HEK293 (cell line): ENCODE measurements around the gene BSDC1.

Experiments used
- ZNF530 ChIP-seq: fragments of 450-650 bp; formaldehyde crosslinking; IDR thresholded peaks from 2 replicates; pipeline ENCODE4 v1.5.1; 2016; ENCODE audit warnings: low read depth, missing biosample characterization, missing genetic modification characterization
- TF ChIP-seq, protein P1 (sequence below): fragments of 450-650 bp; formaldehyde crosslinking; IDR thresholded peaks from 2 replicates; pipeline ENCODE4 v1.5.1; 2016; ENCODE audit warnings: missing biosample characterization, missing genetic modification characterization

DNA sequence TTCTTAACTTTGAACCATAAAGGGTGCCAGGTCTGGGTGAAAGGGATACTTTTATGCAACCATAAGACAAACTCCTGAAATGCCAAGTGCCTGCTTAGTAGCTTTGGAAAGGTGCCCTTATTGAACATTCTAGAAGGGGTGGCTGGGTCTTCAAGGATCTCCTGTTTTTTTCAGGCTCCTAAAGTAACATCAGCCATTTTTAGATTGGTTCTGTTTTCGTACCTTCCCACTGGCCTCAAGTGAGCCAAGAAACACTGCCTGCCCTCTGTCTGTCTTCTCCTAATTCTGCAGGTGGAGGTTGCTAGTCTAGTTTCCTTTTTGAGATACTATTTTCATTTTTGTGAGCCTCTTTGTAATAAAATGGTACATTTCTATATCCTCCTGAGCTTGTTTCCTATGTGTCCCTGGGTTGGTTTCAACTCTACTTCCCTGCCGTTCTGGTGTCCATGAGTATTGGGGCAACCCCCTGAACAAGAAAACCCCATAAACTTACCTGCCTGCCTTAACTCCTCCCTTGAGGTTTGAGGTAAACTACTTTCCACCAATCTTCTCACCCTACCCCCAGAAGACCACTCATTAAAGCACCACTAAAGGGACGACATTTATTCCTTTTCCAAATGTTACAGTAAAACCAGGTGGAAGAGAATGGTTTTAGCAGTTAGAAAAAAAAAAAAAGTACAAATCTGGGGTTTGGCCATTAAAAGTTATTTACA lies 60.8 kb downstream of the BSDC1 start:
- no peak for TF ChIP-seq ZNF530 (tag by site-specific recombination)
- TF ChIP-seq, protein P1, sequence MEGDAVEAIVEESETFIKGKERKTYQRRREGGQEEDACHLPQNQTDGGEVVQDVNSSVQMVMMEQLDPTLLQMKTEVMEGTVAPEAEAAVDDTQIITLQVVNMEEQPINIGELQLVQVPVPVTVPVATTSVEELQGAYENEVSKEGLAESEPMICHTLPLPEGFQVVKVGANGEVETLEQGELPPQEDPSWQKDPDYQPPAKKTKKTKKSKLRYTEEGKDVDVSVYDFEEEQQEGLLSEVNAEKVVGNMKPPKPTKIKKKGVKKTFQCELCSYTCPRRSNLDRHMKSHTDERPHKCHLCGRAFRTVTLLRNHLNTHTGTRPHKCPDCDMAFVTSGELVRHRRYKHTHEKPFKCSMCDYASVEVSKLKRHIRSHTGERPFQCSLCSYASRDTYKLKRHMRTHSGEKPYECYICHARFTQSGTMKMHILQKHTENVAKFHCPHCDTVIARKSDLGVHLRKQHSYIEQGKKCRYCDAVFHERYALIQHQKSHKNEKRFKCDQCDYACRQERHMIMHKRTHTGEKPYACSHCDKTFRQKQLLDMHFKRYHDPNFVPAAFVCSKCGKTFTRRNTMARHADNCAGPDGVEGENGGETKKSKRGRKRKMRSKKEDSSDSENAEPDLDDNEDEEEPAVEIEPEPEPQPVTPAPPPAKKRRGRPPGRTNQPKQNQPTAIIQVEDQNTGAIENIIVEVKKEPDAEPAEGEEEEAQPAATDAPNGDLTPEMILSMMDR (tag by site-specific recombination), result no peak
